BE2C (cell line): ENCODE data around the gene RFC3.
A peak's percentile ranks its signal among the peaks of the same experiment; 100 is the strongest.
"Not testable (repeated sequence)": the region's sequence is repeated elsewhere in the genome, so short reads cannot be mapped to it uniquely, and the experiment has no call there.

Experiments used
- DNase-seq: peaks from one replicate; pipeline ENCODE4 v3.0.0-alpha.2; 2020
- H3K27me3 ChIP-seq: fragments of 250-450 bp; sonication (Bioruptor Pico); 2 replicates; pipeline ENCODE4 v1.5.1; 2020; ENCODE audit warnings: mild to moderate bottlenecking
- H3K36me3 ChIP-seq: fragments of 250-450 bp; sonication (Bioruptor Pico); 2 replicates; pipeline ENCODE4 v1.5.1; 2020; ENCODE audit warnings: mild to moderate bottlenecking
- H3K4me1 ChIP-seq: fragments of 250-450 bp; sonication (Bioruptor Pico); 2 replicates; pipeline ENCODE4 v1.5.1; 2020
- H3K4me3 ChIP-seq: 2 replicates; pipeline ENCODE4 v1.5.1; 2011; ENCODE audit warnings: low read depth, low read length
- H3K9me3 ChIP-seq: fragments of 250-450 bp; sonication (Bioruptor Pico); 2 replicates; pipeline ENCODE4 v1.5.1; 2020
- CTCF ChIP-seq: IDR thresholded peaks from 2 replicates; pipeline ENCODE4 v1.5.1; 2012; ENCODE audit warnings: mild to moderate bottlenecking, low read depth, low read length

The RFC3 gene

GRCh38 chr13:33782631-33783030, 35.3 kb upstream of the RFC3 start:
- TF ChIP-seq CTCF = no peak
- Histone ChIP-seq H3K9me3 (no peaks in the 10 kb centered on the region), H3K4me3 (no peak overlapping the region), H3K4me1 (no peaks in the 10 kb centered on the region), H3K27me3 (no peaks in the 10 kb centered on the region), H3K36me3 (no peaks in the 10 kb centered on the region)
- no peak for DNase-seq

- H3K4me3 ChIP-seq, H3K27me3 ChIP-seq, H3K9me3 ChIP-seq, DNase-seq, H3K4me1 ChIP-seq, H3K36me3 ChIP-seq: not testable (repeated sequence)
These were observed 34.7 kb upstream of the RFC3 start for GRCh38 chr13:33783212-33783611.

GRCh38 chr13:33784738-33785137, 33.2 kb upstream of the RFC3 start:
- H3K4me3 ChIP-seq = no peak overlapping the region
- TF ChIP-seq CTCF = no peak
- no peaks in the 10 kb centered on the region for H3K27me3 ChIP-seq
- no peaks in the 10 kb centered on the region for H3K4me1 ChIP-seq
- no peak for DNase-seq
- no peaks in the 10 kb centered on the region for H3K36me3 ChIP-seq
- H3K9me3 ChIP-seq = no peaks in the 10 kb centered on the region

GRCh38 chr13:33785384-33785783, 32.6 kb upstream of the RFC3 start:
- no peak overlapping the region for H3K4me3 ChIP-seq
- no peaks in the 10 kb centered on the region for H3K4me1 ChIP-seq
- no peak for DNase-seq
- no peaks in the 10 kb centered on the region for H3K36me3 ChIP-seq
- no peaks in the 10 kb centered on the region for H3K9me3 ChIP-seq
- TF ChIP-seq CTCF = no peak
- no peaks in the 10 kb centered on the region for H3K27me3 ChIP-seq

- H3K27me3 ChIP-seq = no peaks in the 10 kb centered on the region
- no peaks in the 10 kb centered on the region for H3K4me1 ChIP-seq
- no peaks in the 10 kb centered on the region for H3K36me3 ChIP-seq
- DNase-seq = peak; percentile 38
- H3K4me3 ChIP-seq = peak overlapping the region; percentile 56
- no peak for TF ChIP-seq CTCF
- H3K9me3 ChIP-seq = no peaks in the 10 kb centered on the region
These were observed 30.8 kb upstream of the RFC3 start for GRCh38 chr13:33787051-33787591.

- TF ChIP-seq CTCF = no peak
- Histone ChIP-seq H3K4me3 (no peak overlapping the region), H3K27me3 (no peaks in the 10 kb centered on the region), H3K9me3 (no peaks in the 10 kb centered on the region), H3K36me3 (no peaks in the 10 kb centered on the region), H3K4me1 (no peaks in the 10 kb centered on the region)
- no peak for DNase-seq
These were observed 28.8 kb upstream of the RFC3 start for GRCh38 chr13:33789066-33789606.
